22Rv1 (cell line): ENCODE results near the gene NOS1AP.

Experiments used
- CTCF ChIP-seq: fragments of 450-650 bp; IDR thresholded peaks from 2 replicates; pipeline ENCODE4 v1.5.1; 2017; ENCODE audit warnings: mild to moderate bottlenecking
- ZFX ChIP-seq: fragments of 450-650 bp; IDR thresholded peaks from 2 replicates; pipeline ENCODE4 v1.6.1; 2017; ENCODE audit warnings: antibody characterized with exemption, borderline replicate concordance

GRCh38 chr1:162230517-162230916 is 161.0 kb downstream of the NOS1AP start:
- no peak for TF ChIP-seq CTCF
- TF ChIP-seq ZFX = no peak
